HepG2 (cell line): ENCODE measurements around the gene EML2. TPM values are rescaled to one million over a fixed set of nuclear protein-coding genes. Genes with fewer than 3 reads are reported as not detected.

Source experiments
- MXI1 ChIP-seq: IDR thresholded peaks from 3 replicates; pipeline ENCODE4 v1.6.1; 2012; ENCODE audit warnings: low read depth, low read length, inconsistent platforms, borderline replicate concordance
- NFE2L2 ChIP-seq: fragments of 150-350 bp; IDR thresholded peaks from 2 replicates; pipeline ENCODE4 v1.6.1; 2014; ENCODE audit warnings: low read length
- ZFYVE20 ChIP-seq: sonication (generic); formaldehyde crosslinking; IDR thresholded peaks from 2 replicates; pipeline ENCODE4 v1.8.0; 2023; ENCODE audit warnings: low read depth, mild to moderate bottlenecking, moderate library complexity, missing genetic modification reagents, borderline replicate concordance
- ZNF317 ChIP-seq: sonication (generic); formaldehyde crosslinking; IDR thresholded peaks from 2 replicates; pipeline ENCODE4 v1.5.0; 2020; ENCODE audit warnings: mild to moderate bottlenecking, missing genetic modification reagents
- ZNF441 ChIP-seq: sonication (generic); formaldehyde crosslinking; IDR thresholded peaks from 2 replicates; pipeline ENCODE4 v1.7.0; 2021; ENCODE audit warnings: missing genetic modification reagents, borderline replicate concordance
- ZNF563 ChIP-seq: sonication (generic); formaldehyde crosslinking; IDR thresholded peaks from 2 replicates; pipeline ENCODE4 v1.8.0; 2022; ENCODE audit warnings: mild to moderate bottlenecking, moderate library complexity, missing genetic modification reagents
- ZNF790 ChIP-seq: sonication (generic); formaldehyde crosslinking; IDR thresholded peaks from 2 replicates; pipeline ENCODE4 v1.8.0; 2022; ENCODE audit warnings: missing genetic modification reagents, mild to moderate bottlenecking, borderline replicate concordance
- ZNF878 ChIP-seq: sonication (generic); formaldehyde crosslinking; IDR thresholded peaks from 2 replicates; pipeline ENCODE4 v1.8.1; 2023; ENCODE audit warnings: mild to moderate bottlenecking, missing genetic modification reagents, moderate library complexity
- polyA plus RNA-seq, 8 experiments: library from polyadenylated mRNA; depleted of rRNA in 3 of 8; stranded (reverse) in 7 of 8; unstranded in 1 of 8; fragments of >200 nt; fragmentation: Illumina TruSeq in 4 of 8; extraction: Trizol in 4 of 8; gene quantifications; 2 replicates each; pipeline versions ENCODE4 v1.2.1 to v1.2.3, GENCODE V29; 2011 to 2016; ENCODE audit warnings: low read depth in 4 of 8, missing spikeins in 1 of 8, mixed read lengths in 1 of 8; ENCODE audit not compliant: insufficient read depth in 1 of 8
- total RNA-seq, 5 experiments: library from RNA; depleted of rRNA; stranded (reverse); fragments of >200 nt; fragmentation: Illumina TruSeq; extraction: Trizol; gene quantifications; 2 replicates each; pipeline ENCODE4 v1.2.3, GENCODE V29; 2016; ENCODE audit warnings: low read depth in 1 of 5
- TF ChIP-seq, protein P1 (sequence below): sonication (generic); formaldehyde crosslinking; conservative IDR thresholded peaks from 2 replicates; pipeline ENCODE4 v1.4.0; 2020; ENCODE audit warnings: mild to moderate bottlenecking, missing genetic modification reagents, moderate library complexity
- TF ChIP-seq, protein P2 (sequence below): sonication (generic); formaldehyde crosslinking; IDR thresholded peaks from 2 replicates; pipeline ENCODE4 v1.4.0; 2020; ENCODE audit warnings: missing genetic modification reagents
- TF ChIP-seq, protein P3 (sequence below): IDR thresholded peaks from 2 replicates; pipeline ENCODE4 v1.6.1; 2016; ENCODE audit warnings: low read depth, missing genetic modification reagents, missing compliant biosample characterization
- TF ChIP-seq, protein P4 (sequence below): sonication (generic); formaldehyde crosslinking; IDR thresholded peaks from 2 replicates; pipeline ENCODE4 v1.8.0; 2022; ENCODE audit warnings: mild to moderate bottlenecking, missing genetic modification reagents, moderate library complexity

EML2 gene
- total and polyA plus RNA-seq, 2 of the 13 experiments (the other 11 are each of a cell fraction or from before 2014, with no cell fraction given), result 7.3 to 12.9 TPM

DNA sequence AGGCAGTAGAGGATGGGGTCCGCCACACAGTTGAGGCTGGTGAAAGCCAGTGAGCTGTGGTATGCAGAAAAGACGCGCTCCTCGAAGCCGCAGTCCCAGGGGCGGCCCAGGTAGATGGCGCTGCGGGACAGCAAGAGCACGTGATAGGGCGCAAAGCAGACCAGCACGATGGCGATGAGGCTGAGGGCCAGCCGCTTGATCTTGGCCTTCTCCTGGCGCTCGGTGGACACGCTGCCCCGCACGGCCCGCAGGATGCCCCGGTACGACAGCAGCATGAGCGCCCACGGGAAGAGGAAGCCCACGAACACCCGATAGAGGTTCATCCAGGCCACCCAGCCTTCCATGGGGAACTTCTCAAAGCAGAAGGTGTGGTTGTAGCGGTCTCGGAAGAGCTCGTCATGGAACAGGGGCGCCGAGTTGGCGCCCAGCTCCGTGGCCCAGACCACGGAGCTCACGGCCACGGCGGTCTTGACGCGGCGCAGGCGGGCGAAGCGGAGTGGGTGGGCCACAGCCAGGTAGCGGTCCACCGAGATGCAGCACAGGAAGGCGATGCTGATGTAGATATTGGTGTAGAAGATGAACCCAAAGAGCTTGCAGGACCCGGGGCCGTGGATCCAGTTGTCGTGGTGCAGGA lies 48.1 kb downstream of the EML2 start (continued):
- TF ChIP-seq, protein P1, sequence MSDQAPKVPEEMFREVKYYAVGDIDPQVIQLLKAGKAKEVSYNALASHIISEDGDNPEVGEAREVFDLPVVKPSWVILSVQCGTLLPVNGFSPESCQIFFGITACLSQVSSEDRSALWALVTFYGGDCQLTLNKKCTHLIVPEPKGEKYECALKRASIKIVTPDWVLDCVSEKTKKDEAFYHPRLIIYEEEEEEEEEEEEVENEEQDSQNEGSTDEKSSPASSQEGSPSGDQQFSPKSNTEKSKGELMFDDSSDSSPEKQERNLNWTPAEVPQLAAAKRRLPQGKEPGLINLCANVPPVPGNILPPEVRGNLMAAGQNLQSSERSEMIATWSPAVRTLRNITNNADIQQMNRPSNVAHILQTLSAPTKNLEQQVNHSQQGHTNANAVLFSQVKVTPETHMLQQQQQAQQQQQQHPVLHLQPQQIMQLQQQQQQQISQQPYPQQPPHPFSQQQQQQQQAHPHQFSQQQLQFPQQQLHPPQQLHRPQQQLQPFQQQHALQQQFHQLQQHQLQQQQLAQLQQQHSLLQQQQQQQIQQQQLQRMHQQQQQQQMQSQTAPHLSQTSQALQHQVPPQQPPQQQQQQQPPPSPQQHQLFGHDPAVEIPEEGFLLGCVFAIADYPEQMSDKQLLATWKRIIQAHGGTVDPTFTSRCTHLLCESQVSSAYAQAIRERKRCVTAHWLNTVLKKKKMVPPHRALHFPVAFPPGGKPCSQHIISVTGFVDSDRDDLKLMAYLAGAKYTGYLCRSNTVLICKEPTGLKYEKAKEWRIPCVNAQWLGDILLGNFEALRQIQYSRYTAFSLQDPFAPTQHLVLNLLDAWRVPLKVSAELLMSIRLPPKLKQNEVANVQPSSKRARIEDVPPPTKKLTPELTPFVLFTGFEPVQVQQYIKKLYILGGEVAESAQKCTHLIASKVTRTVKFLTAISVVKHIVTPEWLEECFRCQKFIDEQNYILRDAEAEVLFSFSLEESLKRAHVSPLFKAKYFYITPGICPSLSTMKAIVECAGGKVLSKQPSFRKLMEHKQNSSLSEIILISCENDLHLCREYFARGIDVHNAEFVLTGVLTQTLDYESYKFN (CRISPR knock-in tag), result no peak
- peak; percentile 50; the same call in 1 of the 3 replicates for TF ChIP-seq MXI1
- TF ChIP-seq ZNF317 (CRISPR knock-in tag), result peak; percentile 54; the same call in 1 of the 2 replicates
- TF ChIP-seq, protein P2, sequence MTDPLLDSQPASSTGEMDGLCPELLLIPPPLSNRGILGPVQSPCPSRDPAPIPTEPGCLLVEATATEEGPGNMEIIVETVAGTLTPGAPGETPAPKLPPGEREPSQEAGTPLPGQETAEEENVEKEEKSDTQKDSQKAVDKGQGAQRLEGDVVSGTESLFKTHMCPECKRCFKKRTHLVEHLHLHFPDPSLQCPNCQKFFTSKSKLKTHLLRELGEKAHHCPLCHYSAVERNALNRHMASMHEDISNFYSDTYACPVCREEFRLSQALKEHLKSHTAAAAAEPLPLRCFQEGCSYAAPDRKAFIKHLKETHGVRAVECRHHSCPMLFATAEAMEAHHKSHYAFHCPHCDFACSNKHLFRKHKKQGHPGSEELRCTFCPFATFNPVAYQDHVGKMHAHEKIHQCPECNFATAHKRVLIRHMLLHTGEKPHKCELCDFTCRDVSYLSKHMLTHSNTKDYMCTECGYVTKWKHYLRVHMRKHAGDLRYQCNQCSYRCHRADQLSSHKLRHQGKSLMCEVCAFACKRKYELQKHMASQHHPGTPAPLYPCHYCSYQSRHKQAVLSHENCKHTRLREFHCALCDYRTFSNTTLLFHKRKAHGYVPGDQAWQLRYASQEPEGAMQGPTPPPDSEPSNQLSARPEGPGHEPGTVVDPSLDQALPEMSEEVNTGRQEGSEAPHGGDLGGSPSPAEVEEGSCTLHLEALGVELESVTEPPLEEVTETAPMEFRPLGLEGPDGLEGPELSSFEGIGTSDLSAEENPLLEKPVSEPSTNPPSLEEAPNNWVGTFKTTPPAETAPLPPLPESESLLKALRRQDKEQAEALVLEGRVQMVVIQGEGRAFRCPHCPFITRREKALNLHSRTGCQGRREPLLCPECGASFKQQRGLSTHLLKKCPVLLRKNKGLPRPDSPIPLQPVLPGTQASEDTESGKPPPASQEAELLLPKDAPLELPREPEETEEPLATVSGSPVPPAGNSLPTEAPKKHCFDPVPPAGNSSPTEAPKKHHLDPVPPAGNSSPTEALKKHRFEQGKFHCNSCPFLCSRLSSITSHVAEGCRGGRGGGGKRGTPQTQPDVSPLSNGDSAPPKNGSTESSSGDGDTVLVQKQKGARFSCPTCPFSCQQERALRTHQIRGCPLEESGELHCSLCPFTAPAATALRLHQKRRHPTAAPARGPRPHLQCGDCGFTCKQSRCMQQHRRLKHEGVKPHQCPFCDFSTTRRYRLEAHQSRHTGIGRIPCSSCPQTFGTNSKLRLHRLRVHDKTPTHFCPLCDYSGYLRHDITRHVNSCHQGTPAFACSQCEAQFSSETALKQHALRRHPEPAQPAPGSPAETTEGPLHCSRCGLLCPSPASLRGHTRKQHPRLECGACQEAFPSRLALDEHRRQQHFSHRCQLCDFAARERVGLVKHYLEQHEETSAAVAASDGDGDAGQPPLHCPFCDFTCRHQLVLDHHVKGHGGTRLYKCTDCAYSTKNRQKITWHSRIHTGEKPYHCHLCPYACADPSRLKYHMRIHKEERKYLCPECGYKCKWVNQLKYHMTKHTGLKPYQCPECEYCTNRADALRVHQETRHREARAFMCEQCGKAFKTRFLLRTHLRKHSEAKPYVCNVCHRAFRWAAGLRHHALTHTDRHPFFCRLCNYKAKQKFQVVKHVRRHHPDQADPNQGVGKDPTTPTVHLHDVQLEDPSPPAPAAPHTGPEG (CRISPR knock-in tag), result 0 out of 2 replicates have a peak, but pooled peaks have one; percentile 26
- no peak for TF ChIP-seq ZFYVE20 (CRISPR knock-in tag)
- no peak for TF ChIP-seq NFE2L2
- peak; percentile 73; the same call in 1 of the 2 replicates for TF ChIP-seq ZNF790 (CRISPR knock-in tag)
- no peak for TF ChIP-seq ZNF878 (CRISPR knock-in tag)
- TF ChIP-seq, protein P3, sequence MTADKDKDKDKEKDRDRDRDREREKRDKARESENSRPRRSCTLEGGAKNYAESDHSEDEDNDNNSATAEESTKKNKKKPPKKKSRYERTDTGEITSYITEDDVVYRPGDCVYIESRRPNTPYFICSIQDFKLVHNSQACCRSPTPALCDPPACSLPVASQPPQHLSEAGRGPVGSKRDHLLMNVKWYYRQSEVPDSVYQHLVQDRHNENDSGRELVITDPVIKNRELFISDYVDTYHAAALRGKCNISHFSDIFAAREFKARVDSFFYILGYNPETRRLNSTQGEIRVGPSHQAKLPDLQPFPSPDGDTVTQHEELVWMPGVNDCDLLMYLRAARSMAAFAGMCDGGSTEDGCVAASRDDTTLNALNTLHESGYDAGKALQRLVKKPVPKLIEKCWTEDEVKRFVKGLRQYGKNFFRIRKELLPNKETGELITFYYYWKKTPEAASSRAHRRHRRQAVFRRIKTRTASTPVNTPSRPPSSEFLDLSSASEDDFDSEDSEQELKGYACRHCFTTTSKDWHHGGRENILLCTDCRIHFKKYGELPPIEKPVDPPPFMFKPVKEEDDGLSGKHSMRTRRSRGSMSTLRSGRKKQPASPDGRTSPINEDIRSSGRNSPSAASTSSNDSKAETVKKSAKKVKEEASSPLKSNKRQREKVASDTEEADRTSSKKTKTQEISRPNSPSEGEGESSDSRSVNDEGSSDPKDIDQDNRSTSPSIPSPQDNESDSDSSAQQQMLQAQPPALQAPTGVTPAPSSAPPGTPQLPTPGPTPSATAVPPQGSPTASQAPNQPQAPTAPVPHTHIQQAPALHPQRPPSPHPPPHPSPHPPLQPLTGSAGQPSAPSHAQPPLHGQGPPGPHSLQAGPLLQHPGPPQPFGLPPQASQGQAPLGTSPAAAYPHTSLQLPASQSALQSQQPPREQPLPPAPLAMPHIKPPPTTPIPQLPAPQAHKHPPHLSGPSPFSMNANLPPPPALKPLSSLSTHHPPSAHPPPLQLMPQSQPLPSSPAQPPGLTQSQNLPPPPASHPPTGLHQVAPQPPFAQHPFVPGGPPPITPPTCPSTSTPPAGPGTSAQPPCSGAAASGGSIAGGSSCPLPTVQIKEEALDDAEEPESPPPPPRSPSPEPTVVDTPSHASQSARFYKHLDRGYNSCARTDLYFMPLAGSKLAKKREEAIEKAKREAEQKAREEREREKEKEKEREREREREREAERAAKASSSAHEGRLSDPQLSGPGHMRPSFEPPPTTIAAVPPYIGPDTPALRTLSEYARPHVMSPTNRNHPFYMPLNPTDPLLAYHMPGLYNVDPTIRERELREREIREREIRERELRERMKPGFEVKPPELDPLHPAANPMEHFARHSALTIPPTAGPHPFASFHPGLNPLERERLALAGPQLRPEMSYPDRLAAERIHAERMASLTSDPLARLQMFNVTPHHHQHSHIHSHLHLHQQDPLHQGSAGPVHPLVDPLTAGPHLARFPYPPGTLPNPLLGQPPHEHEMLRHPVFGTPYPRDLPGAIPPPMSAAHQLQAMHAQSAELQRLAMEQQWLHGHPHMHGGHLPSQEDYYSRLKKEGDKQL (CRISPR knock-in tag), result peak; percentile 54; the same call in 1 of the 2 replicates
- peak; percentile 61; the same call in 1 of the 2 replicates for TF ChIP-seq ZNF441 (CRISPR knock-in tag)
- TF ChIP-seq ZNF563 (CRISPR knock-in tag), result peak; percentile 75; the same call in 1 of the 2 replicates
- TF ChIP-seq, protein P4, sequence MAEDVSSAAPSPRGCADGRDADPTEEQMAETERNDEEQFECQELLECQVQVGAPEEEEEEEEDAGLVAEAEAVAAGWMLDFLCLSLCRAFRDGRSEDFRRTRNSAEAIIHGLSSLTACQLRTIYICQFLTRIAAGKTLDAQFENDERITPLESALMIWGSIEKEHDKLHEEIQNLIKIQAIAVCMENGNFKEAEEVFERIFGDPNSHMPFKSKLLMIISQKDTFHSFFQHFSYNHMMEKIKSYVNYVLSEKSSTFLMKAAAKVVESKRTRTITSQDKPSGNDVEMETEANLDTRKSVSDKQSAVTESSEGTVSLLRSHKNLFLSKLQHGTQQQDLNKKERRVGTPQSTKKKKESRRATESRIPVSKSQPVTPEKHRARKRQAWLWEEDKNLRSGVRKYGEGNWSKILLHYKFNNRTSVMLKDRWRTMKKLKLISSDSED (CRISPR knock-in tag), result no peak
